NCI-H2107 treated with DMSO at 0.1 percent for 48 hours (cell line): ENCODE data around the gene LPIN1.

Experiments
- DNase-seq: peaks from one replicate; lab custom pipeline; 2025; ENCODE audit not compliant: unreplicated experiment; lab: John Stamatoyannopoulos, UW

The LPIN1 gene, protein sequence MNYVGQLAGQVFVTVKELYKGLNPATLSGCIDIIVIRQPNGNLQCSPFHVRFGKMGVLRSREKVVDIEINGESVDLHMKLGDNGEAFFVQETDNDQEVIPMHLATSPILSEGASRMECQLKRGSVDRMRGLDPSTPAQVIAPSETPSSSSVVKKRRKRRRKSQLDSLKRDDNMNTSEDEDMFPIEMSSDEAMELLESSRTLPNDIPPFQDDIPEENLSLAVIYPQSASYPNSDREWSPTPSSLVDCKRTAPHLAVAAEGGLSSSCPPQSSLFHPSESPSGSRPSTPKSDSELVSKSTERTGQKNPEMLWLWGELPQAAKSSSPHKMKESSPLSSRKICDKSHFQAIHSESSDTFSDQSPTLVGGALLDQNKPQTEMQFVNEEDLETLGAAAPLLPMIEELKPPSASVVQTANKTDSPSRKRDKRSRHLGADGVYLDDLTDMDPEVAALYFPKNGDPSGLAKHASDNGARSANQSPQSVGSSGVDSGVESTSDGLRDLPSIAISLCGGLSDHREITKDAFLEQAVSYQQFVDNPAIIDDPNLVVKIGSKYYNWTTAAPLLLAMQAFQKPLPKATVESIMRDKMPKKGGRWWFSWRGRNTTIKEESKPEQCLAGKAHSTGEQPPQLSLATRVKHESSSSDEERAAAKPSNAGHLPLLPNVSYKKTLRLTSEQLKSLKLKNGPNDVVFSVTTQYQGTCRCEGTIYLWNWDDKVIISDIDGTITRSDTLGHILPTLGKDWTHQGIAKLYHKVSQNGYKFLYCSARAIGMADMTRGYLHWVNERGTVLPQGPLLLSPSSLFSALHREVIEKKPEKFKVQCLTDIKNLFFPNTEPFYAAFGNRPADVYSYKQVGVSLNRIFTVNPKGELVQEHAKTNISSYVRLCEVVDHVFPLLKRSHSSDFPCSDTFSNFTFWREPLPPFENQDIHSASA

DNA sequence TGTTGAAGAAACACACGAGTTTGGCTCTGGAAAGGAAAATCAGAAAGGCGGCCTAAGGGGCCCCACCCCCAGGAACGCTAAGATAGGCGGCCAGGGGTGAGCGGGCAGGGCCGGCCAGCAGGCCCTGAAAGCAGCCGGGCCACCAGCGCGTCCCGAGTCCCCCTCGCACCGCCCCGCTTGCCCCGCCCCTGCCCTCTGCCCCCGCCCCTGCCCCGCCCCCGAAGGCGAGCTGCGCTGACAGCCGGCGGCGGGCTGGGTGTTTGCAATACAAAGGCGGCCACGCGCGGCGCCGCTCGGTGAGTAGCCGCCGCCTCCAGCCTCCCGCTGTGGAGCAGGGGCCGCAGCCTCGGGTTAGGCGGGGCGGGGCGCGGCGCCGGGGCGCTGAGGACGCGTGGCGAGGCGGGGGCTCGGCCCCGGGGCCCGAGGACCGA lies at the start of gene LPIN1:
Gene LPIN1 (plus strand): TSS at position 257 of the 431 bp plus-strand sequence. CDS start 18,910 bp downstream, outside the sequence.
- no peak for DNase-seq

DNA sequence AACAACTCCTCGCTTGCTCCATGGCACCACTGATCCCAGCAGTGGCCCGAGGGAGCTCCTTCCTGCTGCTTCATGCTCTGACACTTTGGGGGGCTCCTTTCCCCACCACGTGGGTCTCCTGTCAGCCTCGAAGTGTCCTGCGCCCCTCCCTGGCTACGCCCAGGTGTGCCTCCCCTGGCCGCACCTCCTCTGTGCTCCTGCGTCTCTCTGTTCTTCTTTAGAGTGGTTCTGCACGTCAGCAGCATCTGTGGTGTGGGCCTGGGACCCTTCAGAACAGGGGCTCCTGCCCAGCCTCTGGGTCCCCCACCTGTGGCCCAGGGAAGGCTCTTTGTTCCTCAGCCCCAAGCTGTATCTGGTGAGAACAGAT lies 49.7 kb upstream of the LPIN1 start:
- DNase-seq, result no peak

DNA sequence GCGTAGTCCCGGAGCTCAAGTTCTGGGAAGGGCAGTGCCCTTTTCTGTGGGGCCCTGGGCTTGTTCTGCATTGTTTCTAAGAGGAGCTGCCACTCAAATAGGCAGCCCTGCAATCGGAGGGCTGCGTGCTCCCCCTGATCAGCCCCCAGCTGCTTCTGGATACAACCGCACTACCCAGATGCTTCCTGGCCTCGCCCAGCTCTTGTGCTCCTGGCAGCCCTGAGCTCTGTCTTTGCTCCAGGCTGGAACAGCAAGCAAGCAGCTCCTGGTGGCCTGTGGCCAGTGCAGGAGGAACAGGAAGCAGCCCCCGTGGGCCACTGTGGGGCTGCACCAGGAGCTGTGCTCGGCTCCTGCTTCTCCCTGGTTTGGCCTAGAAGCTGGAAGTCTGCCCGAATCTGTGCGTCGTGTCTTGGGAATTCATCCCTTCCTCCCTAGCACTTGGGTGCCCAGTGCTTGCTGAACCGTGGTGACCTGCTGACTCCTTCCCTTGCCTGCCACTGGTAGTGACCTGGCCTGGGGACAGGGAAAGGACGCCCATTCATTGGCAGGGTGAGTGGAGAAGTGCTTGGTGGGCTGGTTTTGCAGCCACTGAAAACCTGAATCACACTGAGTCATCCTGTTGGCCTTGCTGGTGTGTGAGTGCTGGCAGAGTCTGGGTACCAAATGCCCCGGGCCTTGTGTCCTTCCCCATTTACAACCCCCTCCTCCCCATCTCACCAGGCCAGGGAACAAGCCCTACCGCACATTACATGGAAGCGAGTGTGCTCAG lies 49.1 kb upstream of the LPIN1 start:
- no peak for DNase-seq

DNA sequence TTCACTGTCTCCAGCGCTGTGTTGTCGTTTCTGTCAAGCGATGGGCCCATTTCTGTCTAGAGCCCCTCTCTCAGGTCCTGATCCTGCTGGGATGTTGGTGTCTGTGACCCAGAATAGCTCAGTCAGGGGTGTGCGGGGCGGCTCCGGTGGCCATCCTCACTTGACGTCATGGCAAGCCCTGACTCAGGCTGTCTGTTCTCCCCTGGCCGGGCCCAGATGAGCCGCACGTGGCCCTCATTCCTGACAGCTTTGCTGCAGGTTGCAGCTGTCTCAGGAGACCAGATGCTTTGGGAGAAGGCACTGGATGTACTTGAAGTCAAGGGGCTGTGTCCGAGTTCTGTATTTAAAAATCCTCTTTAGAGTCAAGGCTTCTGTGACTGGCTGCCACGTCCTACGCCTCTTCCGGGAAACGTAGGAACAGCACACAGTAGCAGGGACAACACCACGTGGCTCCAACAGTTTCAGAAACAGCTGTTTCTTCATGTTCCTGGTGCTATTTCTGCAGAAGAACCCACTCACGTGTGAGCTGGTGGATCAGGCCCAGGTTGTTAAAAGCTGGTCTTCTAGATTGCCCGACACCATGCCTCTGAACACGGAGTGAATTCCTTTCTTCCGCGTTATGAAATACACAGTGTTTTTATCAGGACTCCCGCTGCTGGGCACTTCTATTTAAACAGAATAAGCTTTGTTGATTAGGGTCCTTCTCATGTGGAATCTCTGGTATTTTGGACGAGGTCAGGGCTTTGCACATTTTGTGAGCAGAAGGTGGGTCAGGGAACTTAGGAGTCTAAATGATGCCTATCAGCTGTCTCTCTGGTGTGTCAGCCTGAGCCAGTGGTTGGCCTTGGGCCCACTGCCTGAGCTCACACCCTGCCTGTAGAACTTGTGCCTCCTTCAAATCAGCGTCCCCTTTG lies 48.2 kb upstream of the LPIN1 start:
- DNase-seq, result no peak

DNA sequence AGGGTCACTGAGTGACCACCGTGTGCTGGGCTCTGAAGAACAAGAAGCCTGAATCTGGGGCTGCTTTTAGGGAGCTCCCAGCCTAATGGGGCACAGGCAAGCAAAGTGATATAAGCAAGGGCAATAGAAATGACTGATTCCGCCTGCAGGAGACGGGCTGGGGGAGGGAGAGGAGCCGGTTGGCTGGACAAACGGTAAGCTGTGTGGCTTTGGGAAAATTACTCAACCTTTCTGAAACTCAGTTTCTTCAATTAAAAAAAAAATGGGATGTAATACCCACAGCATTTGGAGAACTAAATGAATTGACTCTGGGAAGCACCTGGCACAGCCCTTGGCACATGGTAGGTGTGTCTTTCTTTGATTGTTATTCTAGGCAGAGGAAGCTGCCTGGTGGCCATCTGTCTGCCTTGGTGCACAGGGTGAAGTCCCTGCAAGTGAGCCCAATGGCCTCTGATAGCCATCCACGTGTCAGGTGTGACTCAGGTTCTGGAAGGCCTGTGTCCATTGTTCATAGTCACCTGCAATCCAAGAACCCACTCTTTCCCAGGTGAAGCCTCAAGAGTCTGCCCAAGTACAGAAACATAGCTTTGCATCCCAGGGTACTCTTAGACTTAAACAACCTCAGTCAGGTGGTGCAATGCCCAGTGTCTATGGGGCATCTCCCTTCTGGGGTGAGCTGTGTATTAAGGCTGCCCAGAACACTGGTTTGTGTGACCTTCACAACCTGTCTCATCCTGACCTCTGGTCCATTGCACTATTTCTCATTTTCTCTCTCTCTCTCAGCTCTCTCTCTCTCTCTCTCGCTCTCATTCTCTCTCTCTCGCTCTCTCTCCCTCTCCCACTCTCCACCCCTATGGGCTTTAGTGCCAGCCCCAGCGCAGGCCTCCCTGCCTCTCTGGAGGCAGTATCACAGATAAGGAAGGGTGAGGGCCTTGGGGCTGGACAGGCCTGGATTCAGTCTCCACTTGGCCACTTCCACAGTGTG lies 46.5 kb upstream of the LPIN1 start:
- DNase-seq, result no peak

DNA sequence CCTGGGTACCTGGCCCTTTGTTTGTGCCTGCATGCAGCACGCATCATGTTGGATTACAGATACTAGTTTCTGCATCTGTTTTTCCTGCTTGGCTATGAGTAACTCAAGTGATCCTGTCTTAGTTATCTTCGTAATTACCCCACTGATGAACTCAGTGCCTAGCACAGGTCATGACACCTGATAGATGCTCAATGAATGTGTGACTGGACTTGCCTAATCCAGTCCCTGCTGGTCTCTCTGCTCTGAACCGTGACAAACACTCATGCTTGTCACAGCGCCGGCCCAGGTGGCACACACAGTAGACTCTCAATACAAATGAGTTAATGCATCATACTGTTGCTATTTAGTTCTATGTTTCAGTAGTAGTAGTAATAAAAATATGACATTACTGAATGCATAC lies 45.2 kb upstream of the LPIN1 start:
- DNase-seq, result no peak

DNA sequence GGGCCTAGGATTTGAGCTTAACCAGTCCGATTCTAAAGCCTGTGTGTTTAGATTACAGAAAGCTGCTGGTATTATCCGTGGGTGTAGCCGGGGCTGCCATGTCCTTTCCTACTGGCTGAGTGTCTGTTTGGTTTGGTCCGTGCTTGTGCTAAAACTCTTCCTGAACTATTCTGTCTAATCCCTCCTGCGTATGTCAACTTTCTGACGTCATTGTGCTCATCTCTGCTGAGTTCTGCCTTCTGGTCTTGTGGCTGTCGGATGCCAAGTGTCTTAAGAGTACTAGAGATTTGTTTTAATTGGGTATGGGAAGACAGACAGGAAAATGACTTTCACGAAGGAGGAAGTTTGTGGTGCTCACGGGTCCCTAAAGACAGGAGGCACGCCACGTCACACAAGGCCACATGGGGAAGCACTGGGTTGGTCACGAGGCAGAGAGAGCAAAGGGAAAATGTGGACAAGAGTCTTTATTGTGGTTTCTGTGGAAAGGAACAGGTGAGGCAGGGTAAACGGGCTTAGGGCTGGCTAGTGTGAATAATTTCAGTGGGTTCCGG lies 44.6 kb upstream of the LPIN1 start:
- DNase-seq, result no peak

DNA sequence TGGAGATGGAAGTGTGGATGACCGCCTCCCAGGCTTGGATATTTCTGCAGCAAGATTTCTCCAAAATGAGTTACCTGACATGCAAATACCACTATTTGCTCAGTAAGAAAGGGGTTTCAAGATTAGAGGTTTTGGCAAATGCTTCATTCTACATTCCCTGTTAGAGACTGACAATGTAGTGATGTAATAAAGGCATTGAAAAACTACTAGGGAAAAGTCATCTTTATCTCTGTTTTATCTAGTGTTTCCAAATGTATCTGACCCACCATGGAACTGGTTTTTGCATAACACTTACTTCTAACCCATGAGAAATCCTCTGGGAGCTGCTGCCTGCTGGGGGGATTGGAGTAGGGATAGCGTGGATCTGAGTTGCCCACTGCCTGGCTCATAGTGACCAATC lies 43.5 kb upstream of the LPIN1 start:
- no peak for DNase-seq

DNA sequence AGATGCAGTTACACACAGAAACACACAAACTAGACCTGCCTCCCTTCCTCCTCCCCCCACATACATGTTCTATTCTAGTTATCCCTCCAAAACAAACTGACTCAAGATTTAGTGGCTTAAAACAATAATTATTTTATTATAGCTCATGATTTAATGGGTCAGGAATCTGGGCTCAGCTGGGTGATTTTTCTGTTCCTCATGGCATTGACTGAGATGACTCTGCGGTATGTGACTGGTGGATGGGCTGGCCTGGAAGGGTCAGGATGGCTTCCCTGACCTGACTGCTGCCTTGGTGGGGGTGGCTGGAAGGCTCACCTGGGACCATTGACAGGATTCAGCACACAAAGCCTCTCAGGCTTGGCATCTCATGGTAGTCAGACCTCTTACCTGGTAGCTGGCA lies 42.7 kb upstream of the LPIN1 start:
- DNase-seq, result no peak

DNA sequence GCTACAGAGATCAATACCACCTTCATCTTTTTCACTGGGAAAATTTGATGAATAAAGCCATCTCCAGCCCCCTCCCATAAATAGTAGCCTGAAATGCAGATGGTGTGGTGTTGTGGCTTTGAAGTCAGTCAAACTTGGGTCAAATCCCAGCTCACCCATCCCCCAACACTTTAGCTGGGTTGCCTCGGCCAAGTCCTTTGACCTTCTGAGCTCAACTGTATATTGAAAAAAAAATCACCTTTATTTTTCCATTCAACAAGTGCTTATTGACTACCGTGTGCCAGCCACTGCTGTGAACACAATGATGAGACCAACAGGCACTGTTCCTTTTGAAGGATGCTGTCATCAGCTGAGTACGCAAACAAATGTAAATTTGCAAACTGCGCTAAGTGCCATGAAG lies 41.4 kb upstream of the LPIN1 start:
- no peak for DNase-seq

DNA sequence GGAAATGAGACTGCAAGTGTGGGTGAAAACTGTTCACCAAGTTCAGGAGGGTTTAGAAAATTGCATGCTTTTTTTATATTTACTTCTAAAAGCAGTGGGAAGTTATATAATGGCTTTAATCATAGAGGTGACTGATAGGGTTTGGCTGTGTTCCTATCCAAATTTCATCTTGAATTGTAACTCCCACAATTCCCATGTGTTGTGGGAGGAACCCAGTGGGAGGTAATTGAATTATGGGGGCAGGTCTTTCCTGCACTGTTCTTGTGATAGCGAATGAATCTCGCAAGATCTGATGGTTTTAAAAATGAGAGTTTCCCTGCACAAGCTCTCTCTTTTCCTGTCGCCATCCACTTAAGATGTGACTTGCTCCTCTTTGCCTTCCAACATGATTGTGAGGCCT lies 40.7 kb upstream of the LPIN1 start:
- DNase-seq, result no peak

DNA sequence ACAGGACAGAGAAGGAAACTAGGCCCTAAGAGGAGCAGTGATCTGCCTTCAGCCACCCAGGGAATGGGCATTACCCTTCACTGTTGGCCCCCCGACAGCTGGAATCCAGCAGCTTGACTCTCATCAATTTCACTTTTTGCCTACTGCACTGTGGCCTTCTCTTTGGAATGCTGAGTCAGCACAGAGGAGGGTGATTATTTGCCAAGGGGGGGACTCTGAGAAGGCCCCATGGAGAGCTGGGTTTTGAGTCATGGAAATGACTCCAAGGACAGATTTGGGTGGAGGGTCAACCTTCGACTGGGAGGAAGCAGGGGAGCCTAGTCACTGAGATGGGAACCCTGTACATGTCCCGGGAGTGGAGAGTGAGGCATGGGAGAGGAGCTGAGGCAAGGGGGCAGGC lies 38.3 kb upstream of the LPIN1 start:
- no peak for DNase-seq

DNA sequence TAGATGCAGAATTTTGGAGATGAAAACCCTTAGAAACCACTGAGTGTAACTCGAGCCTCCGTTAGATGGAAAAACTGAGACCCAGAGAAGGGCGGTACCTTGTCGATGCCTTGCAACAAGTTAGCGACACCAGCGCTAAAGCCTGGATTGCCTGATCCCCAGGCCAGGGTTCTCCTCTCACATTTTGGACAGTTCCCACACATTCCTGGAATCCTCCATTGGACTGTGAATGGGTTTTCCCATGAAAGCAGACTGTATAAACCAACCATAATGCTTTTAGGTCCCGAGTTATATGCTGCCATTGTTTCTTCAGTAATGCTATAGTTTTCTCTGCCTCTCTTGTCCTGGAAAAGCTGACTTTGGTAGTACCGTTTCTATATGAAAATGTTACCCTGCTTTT lies 37.1 kb upstream of the LPIN1 start:
- no peak for DNase-seq

DNA sequence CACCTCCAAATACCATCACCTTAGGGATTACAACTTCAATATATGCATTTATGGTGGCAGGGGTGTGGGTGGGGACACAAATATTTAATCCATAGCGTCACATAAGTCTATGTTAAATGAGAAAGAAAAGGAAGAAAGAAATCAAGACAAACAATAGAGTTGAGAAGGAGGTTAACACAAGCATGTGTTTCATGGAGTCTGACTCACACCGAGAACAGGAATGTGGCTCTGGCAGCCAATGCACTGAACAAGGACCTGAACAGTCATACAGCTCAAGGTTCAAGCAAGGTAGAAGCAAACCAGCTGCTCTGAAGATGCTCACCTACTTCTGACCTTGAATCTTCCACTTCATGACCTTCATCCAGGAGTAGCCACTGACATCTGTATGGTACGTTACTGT lies 36.2 kb upstream of the LPIN1 start:
- DNase-seq, result no peak

DNA sequence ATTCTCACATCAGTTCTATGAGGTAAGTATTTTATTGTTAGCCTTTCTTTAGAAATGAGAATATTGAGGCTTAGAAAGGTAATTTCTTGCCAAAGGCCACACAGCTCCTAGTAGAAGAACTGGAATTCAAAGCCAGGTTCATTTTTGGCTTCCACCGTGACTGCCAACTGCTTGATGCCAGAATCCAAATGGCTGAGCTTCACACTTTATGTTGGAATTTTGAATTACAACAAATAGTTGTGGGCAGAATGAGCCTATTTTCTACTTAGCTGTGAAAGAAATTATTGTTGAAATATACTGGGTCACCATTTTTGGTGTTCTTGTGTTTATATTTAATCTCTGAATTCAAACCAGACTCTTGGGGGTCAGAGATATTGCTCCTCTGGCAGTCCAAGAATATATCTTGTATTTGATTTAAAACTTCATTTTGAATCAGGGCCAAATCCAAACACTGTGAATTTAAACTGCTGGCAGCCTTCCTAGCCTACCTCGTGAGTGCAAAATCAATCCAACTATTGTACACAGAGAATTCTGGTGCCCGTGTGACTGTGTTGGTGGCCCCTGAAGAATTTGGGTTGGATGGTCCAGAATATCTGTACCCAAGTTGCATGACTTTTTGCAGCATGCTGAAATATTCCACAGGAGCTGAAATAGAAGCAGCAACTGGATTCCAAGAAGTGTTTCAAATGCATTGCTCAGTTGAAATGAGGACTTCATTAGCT lies 35.6 kb upstream of the LPIN1 start:
- no peak for DNase-seq

DNA sequence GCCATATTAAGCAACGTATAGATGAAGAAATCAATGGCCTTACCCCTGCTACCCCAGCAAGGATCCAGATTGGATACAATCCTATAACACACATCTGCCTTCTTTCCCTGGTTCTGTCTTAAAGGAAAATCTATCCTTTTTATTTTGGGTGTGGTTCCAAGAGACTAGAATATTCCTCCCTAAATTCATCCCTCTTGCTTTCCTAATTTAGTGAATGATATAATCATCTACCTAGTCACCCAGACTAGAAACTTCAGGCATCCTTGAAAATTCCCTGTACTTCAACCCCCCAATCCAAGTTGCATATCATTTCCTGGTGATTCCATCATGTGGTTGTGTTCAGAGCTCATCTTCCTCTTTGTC lies 35.1 kb upstream of the LPIN1 start:
- no peak for DNase-seq

DNA sequence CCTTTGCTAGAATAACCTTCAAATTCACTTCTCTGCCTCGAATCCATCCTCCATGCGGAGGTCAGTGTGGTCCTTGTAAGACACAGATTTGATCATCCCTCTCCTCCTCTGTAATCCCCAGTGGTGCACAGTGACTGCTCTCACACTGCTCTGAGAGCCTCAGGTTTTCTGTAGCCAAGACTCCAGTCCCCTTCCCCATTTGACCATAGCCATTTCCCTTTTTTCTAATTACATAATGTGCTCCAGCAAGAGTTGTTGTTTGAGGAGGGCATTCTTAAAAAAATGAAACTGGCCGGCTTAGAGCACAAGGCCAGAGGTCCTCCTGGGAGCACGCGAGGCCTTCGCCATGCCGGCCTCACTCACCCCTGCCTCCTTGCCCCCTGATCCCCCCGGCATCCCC lies 34.7 kb upstream of the LPIN1 start:
- DNase-seq, result no peak

DNA sequence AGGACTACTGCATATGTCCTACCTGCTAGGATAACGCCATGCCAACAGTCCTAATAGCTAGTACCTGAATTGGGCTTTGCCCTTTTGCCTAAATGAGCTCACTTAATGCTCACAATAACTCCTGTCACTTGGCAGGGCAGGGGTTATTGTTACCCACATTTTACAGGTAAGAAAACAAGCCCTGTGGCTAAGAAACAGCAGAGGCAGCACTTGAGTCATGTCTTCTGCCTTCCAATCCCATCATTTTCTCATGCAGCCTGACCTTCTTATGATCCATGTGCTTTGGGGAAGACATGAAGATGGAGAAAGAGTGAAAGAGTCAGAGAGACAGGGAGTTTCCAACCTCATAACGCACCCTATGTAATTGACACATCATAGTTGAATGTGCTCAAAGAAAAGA lies 33.6 kb upstream of the LPIN1 start:
- DNase-seq, result no peak
